ENCODE measurements around the gene TSPAN7. TPM values are rescaled to one million over a fixed set of nuclear protein-coding genes. Genes with fewer than 3 reads are reported as not detected.

TSPAN7 gene
- total RNA-seq, 1 donor, result not detected

DNA sequence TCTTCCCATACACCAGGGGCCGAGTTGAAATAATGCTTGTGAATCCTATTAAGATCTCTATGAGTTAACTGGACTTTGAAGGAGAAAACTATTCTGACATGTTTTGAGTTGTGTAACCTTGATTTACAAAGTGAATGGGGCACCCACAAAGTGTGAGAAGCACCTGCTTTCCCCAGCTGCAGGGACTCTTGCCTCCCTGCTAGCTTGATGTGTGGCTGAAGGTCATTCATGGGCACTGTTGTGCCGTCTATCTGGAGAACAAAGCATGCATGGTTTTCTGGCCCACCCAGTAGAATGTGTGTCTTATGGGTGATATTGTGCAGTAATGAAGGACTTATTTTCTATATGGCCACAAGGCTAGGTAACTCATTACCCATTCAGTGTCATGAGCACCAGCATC is 53.1 kb downstream of the TSPAN7 start:
- Histone ChIP-seq H3K4me3 (ENCODE audit: low read length) (no peak overlapping the region), H3K4me1 (ENCODE audit: insufficient read depth, low read length) (no peaks in the 10 kb centered on the region), H3K27me3 (ENCODE audit: insufficient read depth, low read length) (no peaks in the 10 kb centered on the region), H3K9me3 (ENCODE audit: low read depth, low read length) (no peaks in the 10 kb centered on the region)

DNA sequence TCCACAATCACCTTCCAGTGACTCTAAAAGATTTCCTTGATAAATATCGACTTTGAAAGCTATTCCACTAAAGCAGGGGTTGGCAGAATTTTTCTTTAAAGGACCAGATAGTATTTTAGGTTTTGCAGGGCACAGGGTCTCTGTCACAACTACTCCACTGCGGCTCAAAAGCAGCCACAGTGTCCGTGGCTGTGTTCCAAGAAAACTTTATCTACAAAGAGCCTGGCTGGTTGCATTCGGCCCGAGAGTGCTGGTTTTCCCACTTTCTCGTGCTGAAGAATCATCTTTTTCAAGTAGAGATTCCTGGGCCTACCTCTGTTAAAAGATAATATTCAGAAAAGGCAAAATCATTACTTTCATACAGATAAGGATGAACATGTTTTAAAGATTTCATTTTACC is 55.6 kb downstream of the TSPAN7 start:
- H3K4me1 ChIP-seq (ENCODE audit: insufficient read depth, low read length), result no peaks in the 10 kb centered on the region

DNA sequence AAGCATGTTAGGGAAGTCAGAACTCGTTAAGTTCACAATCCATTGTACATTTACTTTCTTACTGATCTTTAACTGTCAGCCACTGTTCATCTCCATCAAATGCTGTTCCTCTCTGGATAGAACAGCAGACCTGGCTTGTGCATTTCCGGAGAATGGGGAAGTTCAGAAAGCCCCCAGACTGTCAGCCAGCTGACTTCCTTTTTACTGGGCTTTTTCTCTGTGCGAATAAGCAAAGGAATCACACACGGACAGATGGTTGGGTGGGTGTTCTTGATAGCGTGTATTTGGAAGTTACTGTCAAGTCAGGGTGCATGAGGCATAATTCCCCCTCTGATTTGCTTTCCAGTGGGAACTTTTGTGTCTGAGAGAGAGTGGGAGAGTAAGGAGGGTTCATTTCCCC is 56.8 kb downstream of the TSPAN7 start:
- H3K27me3 ChIP-seq (ENCODE audit: insufficient read depth, low read length), result no peaks in the 10 kb centered on the region
- H3K4me1 ChIP-seq (ENCODE audit: insufficient read depth, low read length), result no peaks in the 10 kb centered on the region
- no peaks in the 10 kb centered on the region for H3K9me3 ChIP-seq (ENCODE audit: low read depth, low read length)
- no peak overlapping the region for H3K4me3 ChIP-seq (ENCODE audit: low read length)

More for the DNA sequence above, 55.6 kb downstream of the TSPAN7 start:
- H3K9me3 ChIP-seq (ENCODE audit: low read depth, low read length), result no peaks in the 10 kb centered on the region
- H3K4me3 ChIP-seq (ENCODE audit: low read length), result no peak overlapping the region
- no peaks in the 10 kb centered on the region for H3K27me3 ChIP-seq (ENCODE audit: insufficient read depth, low read length)

DNA sequence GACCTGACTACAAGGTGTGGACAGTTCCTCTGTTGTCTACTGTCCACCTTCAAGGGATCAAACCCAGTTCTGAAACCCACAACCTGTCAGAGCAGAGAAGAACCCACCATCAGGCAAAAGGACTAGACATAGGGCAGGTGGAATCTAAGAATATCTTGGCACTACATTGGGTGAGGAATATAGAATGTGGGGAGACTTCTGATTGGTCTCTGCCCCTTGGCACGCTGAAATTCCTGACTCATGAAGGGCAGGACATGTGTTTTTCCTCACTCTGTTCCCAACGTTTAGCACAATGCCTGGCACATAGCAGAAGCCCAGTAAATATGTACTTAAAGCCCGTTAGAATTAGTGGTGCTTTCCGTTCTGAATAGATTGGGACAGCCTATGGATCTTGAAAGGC is 59.3 kb downstream of the TSPAN7 start:
- Histone ChIP-seq H3K4me3 (ENCODE audit: low read length) (no peak overlapping the region), H3K4me1 (ENCODE audit: insufficient read depth, low read length) (no peaks in the 10 kb centered on the region), H3K9me3 (ENCODE audit: low read depth, low read length) (no peaks in the 10 kb centered on the region), H3K27me3 (ENCODE audit: insufficient read depth, low read length) (no peaks in the 10 kb centered on the region)

DNA sequence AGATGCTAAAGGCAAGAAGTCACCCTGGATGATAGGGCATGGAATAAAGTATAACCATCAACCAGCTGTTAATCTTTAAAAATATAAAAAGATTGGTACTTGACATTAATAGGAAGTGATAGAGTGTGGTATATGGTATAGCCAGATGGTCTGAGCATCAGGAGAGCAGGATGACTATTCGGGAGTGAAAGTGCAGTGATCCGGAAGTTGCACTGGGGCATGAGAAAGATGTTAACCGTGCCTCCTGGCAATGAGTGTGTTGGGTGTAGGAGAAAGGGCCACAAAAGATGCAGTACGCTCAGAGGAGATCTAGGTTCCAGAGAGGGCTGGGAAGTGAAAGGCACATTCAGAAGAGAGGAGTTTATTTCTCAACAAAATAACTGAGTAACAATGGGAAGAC is 65.0 kb downstream of the TSPAN7 start:
- H3K4me1 ChIP-seq (ENCODE audit: insufficient read depth, low read length), result no peaks in the 10 kb centered on the region
- no peak overlapping the region for H3K4me3 ChIP-seq (ENCODE audit: low read length)
- H3K27me3 ChIP-seq (ENCODE audit: insufficient read depth, low read length), result no peaks in the 10 kb centered on the region
- H3K9me3 ChIP-seq (ENCODE audit: low read depth, low read length), result no peaks in the 10 kb centered on the region

DNA sequence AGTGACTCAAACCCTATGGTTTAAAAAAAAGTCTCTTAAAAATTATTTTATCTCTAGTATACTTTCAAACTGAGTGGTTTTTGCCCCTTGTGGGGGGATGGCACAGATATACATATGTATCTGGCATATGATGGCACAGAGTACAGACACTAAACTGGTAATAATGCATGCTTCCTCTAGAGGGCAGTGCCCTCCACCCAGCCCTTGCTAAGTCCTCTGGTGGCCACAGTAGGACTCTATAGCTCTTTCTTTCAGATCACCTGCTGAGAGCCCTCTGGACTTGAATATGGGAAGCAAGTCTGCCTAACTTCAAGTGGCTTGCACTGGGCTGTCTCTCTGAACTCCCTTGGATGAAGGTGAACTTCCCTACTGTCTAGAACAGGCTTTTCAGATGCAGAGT is 66.3 kb downstream of the TSPAN7 start:
- H3K4me1 ChIP-seq (ENCODE audit: insufficient read depth, low read length), result no peaks in the 10 kb centered on the region
- no peaks in the 10 kb centered on the region for H3K9me3 ChIP-seq (ENCODE audit: low read depth, low read length)
- no peaks in the 10 kb centered on the region for H3K27me3 ChIP-seq (ENCODE audit: insufficient read depth, low read length)
- H3K4me3 ChIP-seq (ENCODE audit: low read length), result no peak overlapping the region

DNA sequence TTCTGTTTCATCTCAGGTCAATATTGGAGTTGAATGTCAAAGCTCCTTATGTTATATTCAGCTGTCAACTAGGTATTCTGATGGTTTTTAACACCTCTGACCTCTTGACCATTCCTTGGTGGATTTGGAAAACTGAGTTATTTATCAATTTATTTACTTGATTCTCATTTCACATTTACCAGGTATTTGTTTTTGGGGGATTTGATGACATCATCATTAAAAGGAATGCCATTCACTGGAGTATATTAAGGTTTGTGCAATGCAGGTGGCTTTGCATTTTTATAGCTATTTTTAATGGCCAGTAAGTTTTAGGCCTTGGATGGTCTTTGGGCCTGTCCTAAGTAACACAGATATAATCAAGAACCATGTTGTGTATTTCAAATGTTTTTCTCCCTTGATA is 67.2 kb downstream of the TSPAN7 start:
- H3K4me1 ChIP-seq (ENCODE audit: insufficient read depth, low read length), result no peaks in the 10 kb centered on the region
- no peaks in the 10 kb centered on the region for H3K27me3 ChIP-seq (ENCODE audit: insufficient read depth, low read length)
- H3K9me3 ChIP-seq (ENCODE audit: low read depth, low read length), result no peaks in the 10 kb centered on the region
- H3K4me3 ChIP-seq (ENCODE audit: low read length), result no peak overlapping the region

DNA sequence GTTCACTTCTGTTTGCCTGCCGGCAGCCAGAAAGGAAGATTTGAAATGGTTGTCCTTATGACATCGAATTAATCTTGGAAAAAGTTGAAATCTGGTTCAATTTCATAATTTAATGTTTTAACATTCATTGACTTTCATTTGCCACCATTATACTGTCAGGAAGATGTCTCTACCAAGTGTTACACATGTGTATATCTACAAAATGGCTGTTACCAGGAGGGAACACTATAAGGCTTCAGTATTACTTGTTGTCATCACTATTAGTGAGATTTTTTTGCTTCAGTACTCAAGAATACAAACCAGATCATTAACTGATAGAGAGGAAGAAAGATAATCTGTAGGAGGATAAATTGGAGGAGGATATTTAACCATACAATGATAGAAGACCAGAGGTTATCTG is 71.2 kb downstream of the TSPAN7 start:
- H3K9me3 ChIP-seq (ENCODE audit: low read depth, low read length), result no peaks in the 10 kb centered on the region
- no peaks in the 10 kb centered on the region for H3K27me3 ChIP-seq (ENCODE audit: insufficient read depth, low read length)
- H3K4me1 ChIP-seq (ENCODE audit: insufficient read depth, low read length), result no peaks in the 10 kb centered on the region
- no peak overlapping the region for H3K4me3 ChIP-seq (ENCODE audit: low read length)

DNA sequence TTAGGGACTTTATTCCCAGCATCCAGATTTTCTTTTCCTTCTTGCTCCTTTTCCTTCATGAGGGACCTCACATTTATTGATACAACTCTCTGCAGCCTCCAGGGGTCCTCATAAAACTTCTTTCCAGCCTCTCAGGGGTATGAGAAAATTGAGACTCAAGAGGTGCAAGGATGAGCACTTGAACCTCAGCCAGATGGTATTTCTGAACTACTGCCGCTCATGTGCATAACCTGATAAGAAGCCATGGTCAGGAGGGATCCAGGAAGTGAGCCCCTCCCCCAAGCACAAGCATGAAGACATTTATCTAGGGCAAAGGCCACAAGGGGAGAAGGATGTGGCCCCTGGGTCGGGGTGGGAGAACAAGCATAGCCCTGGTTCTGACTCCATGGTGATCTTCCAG is 73.3 kb downstream of the TSPAN7 start:
- Histone ChIP-seq H3K9me3 (ENCODE audit: low read depth, low read length) (no peaks in the 10 kb centered on the region), H3K4me1 (ENCODE audit: insufficient read depth, low read length) (no peaks in the 10 kb centered on the region), H3K4me3 (ENCODE audit: low read length) (no peak overlapping the region), H3K27me3 (ENCODE audit: insufficient read depth, low read length) (no peaks in the 10 kb centered on the region)

DNA sequence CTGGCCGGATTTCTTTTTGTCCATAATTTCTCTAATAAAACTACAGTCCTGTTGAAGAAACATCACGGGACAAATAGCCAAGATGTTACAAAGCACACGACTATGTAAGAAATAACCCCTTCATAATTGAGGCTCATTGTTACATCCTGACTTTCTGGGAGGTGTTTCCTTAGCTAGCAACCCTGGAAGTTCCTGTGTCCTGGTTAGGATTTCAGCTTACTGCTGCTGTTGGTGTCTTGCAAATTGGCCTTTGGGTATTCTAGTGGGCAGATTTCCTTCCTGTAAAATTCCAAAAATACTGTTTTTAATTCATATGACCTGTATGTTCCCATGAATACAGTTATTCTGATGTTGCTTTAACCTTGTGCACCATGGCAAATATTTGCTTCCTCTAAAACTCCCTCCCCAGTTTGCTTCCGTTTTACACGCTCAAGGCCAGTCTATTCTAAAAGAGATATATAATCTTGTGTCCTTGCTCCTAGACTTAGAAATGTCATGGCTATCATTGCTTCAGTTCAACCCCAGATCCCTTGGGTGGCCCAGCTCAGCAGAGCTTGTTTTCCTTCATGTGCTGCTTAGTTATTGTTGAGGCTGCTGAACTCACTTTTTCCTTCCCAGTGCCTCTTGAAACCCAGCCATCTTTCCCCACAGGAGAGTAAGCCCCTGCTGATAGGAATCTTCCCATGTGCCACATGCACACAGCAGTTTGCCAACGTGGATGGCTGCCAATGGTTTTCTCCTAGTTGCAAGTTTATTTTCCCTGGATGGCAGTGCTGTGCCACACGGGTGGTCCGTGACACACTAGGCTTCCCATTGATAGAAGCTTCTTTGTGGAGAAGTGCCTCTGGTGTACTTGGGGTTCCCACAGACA is 75.8 kb downstream of the TSPAN7 start:
- Histone ChIP-seq H3K27me3 (ENCODE audit: insufficient read depth, low read length) (no peaks in the 10 kb centered on the region), H3K4me3 (ENCODE audit: low read length) (no peak overlapping the region), H3K4me1 (ENCODE audit: insufficient read depth, low read length) (no peaks in the 10 kb centered on the region), H3K9me3 (ENCODE audit: low read depth, low read length) (no peaks in the 10 kb centered on the region)

DNA sequence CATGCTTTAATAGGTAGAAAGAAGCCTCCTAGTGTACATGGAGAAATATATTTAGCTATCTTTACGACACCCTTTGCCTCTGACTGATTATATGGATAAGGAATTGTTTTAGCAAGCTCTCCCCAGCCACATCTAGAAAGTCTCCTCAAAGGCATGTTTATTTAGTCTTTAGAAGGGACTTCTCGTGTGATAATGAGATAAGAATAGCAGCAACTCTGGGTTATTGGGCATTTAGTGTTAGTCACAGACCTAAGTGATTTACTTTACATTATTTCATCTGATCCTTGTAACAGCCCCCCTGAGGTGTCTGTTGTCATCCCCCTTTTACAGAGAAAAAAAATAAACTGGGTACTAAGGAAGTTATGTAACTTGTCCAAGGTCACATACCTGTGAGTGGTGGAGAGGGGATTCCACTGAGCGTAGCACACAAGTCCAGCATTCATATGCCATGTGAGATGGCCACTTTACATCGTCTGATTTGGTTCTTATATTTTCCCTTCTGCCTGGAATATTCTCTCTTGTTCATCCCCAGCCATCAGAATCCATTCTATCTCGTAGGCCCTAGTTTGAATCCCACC is 77.7 kb downstream of the TSPAN7 start:
- Histone ChIP-seq H3K27me3 (ENCODE audit: insufficient read depth, low read length) (no peaks in the 10 kb centered on the region), H3K9me3 (ENCODE audit: low read depth, low read length) (no peaks in the 10 kb centered on the region), H3K4me3 (ENCODE audit: low read length) (no peak overlapping the region), H3K4me1 (ENCODE audit: insufficient read depth, low read length) (no peaks in the 10 kb centered on the region)

DNA sequence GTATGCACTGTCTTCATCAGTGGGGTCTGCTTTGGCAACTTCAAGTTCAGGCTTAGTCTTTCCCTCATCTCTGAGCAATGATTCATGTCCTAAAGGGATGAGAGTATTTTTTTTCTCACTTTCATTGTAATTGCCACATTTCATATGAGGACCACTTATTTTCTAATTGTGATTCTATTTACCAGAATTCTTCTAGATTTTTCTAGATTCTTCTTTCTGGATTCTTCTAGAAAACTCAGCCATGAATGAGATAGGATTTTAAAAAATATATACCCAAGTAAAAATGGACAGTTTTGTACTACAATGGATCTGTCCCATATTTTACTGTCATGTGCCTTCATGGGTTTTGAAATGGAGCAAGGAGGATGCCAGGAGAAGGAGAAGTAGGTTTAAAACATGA is 78.4 kb downstream of the TSPAN7 start:
- Histone ChIP-seq H3K4me3 (ENCODE audit: low read length) (no peak overlapping the region), H3K27me3 (ENCODE audit: insufficient read depth, low read length) (no peaks in the 10 kb centered on the region), H3K4me1 (ENCODE audit: insufficient read depth, low read length) (no peaks in the 10 kb centered on the region), H3K9me3 (ENCODE audit: low read depth, low read length) (no peaks in the 10 kb centered on the region)

DNA sequence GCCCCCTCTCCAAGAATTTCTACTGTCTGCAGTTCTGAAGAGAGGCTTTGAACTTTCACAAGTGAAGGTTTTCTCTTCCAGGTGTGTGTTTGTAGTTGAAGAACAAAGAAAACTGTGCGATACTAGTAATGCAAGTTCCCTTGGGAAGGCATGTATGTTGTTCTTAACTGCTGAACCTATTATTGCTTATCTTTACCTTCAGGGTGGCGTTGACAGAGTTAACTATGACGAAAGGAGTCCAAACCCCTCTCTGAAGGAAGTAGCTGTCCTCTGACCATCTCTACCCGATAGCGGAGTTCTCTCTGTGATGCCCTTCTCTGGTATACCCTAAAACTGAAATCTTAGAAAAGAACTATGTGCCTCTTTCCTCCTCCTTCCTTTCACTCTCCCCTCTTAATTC is 79.9 kb downstream of the TSPAN7 start:
- Histone ChIP-seq H3K4me1 (ENCODE audit: insufficient read depth, low read length) (no peaks in the 10 kb centered on the region), H3K9me3 (ENCODE audit: low read depth, low read length) (no peaks in the 10 kb centered on the region), H3K4me3 (ENCODE audit: low read length) (no peak overlapping the region)

DNA sequence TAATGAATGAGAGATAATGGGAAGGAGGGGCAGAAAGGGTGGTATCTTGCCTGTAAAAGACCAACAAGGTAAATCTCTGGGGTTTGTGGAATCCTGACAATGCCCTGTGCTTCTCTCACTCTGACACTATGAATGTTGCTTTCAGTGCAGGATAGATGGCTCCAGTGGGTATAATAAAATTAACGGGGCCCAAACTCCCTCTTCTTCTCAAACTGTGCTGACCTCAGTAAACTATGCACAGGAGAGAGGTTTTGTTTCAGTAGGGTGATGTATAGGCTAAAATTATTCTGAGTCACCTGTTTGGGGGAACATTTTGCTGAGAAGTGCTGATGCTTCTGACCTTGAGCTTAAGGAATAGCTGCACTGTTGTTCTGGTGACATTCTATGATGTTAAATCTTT is 82.6 kb downstream of the TSPAN7 start:
- Histone ChIP-seq H3K4me3 (ENCODE audit: low read length) (no peak overlapping the region), H3K27me3 (ENCODE audit: insufficient read depth, low read length) (no peaks in the 10 kb centered on the region), H3K4me1 (ENCODE audit: insufficient read depth, low read length) (no peaks in the 10 kb centered on the region), H3K9me3 (ENCODE audit: low read depth, low read length) (no peaks in the 10 kb centered on the region)

More for the DNA sequence above, 79.9 kb downstream of the TSPAN7 start:
- H3K27me3 ChIP-seq (ENCODE audit: insufficient read depth, low read length), result no peaks in the 10 kb centered on the region

DNA sequence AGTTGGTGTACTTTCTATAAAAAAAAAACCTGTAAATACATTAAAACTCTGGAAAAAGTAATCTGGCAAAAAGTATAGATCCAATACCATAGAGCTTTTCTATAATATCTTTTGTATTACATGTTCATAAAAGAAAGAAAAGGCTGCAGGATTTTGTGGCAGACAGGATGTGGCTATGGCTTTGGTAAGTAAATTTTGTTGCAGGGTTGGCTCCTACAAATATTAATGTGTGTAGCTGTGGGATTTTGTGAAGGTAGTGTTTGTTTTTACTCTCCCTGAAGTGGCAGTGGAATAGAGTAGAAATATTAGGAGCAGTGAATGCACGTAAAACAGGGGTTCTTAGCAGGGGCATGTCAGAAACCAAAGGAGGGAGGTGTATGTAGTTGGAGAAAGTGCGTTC is 84.8 kb downstream of the TSPAN7 start:
- no peaks in the 10 kb centered on the region for H3K4me1 ChIP-seq (ENCODE audit: insufficient read depth, low read length)
- H3K9me3 ChIP-seq (ENCODE audit: low read depth, low read length), result no peaks in the 10 kb centered on the region
- no peaks in the 10 kb centered on the region for H3K27me3 ChIP-seq (ENCODE audit: insufficient read depth, low read length)
- no peak overlapping the region for H3K4me3 ChIP-seq (ENCODE audit: low read length)

DNA sequence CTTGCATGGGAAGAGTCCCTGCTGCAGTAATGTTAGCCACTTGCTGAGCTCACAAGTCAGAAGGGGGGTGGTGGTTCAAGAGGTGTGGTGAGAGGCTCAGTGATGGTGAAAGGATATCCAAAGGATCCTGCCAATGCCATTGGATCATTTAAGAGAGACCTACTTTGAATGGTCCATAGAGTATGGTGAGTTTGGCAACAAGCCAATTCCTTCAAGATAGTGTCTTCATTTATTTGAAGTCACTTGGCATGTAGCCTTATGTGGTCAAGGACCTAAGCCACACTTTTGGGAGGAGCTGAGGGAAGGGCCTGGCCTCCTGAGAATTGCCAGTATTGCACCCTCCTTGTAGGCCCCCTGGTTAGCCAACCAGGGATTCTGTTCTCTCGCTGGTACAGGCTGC is 87.9 kb downstream of the TSPAN7 start:
- H3K4me3 ChIP-seq (ENCODE audit: low read length), result no peak overlapping the region
- no peaks in the 10 kb centered on the region for H3K4me1 ChIP-seq (ENCODE audit: insufficient read depth, low read length)
- no peaks in the 10 kb centered on the region for H3K9me3 ChIP-seq (ENCODE audit: low read depth, low read length)
- no peaks in the 10 kb centered on the region for H3K27me3 ChIP-seq (ENCODE audit: insufficient read depth, low read length)
